PC-3 (cell line): ENCODE results near the gene GPD1.

ENCODE experiments used
- EZH2 ChIP-seq: fragments of 300-600 bp; sonication (generic); IDR thresholded peaks from one replicate; pipeline ENCODE4 v1.6.1; 2017; ENCODE audit warnings: antibody characterized with exemption, mild to moderate bottlenecking, low read length; ENCODE audit not compliant: unreplicated experiment
- EZH2phosphoT487 ChIP-seq: fragments of 300-600 bp; sonication (generic); IDR thresholded peaks from 2 replicates; pipeline ENCODE4 v1.6.1; 2018; ENCODE audit warnings: mild to moderate bottlenecking, antibody characterized with exemption, low read length, borderline replicate concordance
- TF ChIP-seq, protein P1 (sequence below): fragments of 300-600 bp; sonication (generic); conservative IDR thresholded peaks from 2 replicates; pipeline ENCODE4 v1.5.1; 2017; ENCODE audit warnings: antibody characterized with exemption, low read depth, mild to moderate bottlenecking, low read length

DNA sequence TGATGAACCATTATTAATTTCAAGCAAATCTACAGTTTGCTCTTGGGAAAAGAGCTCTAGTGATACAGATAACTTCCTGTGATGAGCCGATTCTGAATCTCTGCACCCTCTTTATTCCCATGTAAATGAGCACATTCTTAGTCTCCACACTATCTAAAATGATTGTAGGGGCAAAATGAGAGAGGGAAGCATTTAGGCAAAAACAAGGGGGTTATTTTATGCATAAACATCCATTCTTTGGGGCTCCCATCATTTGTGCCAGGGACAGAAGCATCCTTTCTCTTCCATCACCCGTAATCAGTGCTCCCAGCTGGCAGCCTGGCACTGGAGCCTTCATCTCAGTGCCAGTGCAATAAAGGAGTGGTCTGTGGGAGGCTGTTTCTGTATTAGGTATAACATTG is 1.7 kb upstream of the GPD1 start:
- TF ChIP-seq, protein P1, sequence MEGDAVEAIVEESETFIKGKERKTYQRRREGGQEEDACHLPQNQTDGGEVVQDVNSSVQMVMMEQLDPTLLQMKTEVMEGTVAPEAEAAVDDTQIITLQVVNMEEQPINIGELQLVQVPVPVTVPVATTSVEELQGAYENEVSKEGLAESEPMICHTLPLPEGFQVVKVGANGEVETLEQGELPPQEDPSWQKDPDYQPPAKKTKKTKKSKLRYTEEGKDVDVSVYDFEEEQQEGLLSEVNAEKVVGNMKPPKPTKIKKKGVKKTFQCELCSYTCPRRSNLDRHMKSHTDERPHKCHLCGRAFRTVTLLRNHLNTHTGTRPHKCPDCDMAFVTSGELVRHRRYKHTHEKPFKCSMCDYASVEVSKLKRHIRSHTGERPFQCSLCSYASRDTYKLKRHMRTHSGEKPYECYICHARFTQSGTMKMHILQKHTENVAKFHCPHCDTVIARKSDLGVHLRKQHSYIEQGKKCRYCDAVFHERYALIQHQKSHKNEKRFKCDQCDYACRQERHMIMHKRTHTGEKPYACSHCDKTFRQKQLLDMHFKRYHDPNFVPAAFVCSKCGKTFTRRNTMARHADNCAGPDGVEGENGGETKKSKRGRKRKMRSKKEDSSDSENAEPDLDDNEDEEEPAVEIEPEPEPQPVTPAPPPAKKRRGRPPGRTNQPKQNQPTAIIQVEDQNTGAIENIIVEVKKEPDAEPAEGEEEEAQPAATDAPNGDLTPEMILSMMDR = no peak
- TF ChIP-seq EZH2phosphoT487 (no peak), EZH2 (no peak)
